ENCODE data around the gene EIF2B2. TPM values are rescaled to one million over a fixed set of nuclear protein-coding genes. Genes with fewer than 3 reads are reported as not detected.
A peak's percentile ranks its signal among the peaks of the same experiment; 100 is the strongest.

Gene EIF2B2
- total RNA-seq, 2 experiments from 2014 or later: 21.0 to 24.2 TPM

DNA sequence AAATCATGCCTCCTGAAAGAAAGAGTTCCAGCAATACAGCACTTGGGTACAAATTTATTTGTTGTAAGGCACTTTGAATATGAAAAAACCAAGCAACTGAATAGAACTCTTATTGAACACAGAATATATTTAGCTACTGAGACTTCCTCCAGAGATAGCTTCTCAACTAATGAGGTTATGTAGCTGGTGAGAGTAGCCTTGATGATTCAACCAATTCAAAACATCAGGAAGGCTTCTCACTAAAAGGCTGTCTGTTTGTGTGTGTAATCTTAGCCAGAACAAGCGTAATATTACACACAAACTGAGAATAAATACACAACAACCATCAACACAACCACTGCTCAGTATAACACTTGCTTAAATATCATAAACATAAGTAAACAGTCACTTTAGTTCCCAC is 20.4 kb downstream of the EIF2B2 start:
- no peak overlapping the region for H3K4me3 Mint-ChIP-seq
- POLR2A ChIA-PET: no interaction called here
- H3K36me3 Mint-ChIP-seq (ENCODE audit: low read depth): peaks cover 53% of the 10 kb centered on the region
- Histone ChIP-seq H3K4me1 (ENCODE audit: insufficient read depth, low read length) (no peaks in the 10 kb centered on the region), H3K27ac (ENCODE audit: low read depth in 1 of 2, low read length in 2 of 2) (no peak overlapping the region), H3K36me3 (ENCODE audit: insufficient read depth, low read length) (peaks cover 42% of the 10 kb centered on the region), H3K9me3 (ENCODE audit: control insufficient read depth in 1 of 2, insufficient read depth in 1 of 2, low read length in 2 of 2) (no peaks in the 10 kb centered on the region), H3K4me3 (ENCODE audit: low read length) (no peak overlapping the region), H3K27me3 (ENCODE audit: control insufficient read depth in 1 of 2, insufficient read depth in 2 of 2, low read length in 2 of 2) (no peaks in the 10 kb centered on the region)
- no peak for TF ChIP-seq CTCF (IDR thresholded peaks at IDR 0.05)
- ATAC-seq (ENCODE audit: poor library complexity) (no peak), DNase-seq (no peak)
- intact Hi-C loops (cut with DNase I, micrococcal nuclease): no loop called here
- no peaks in the 10 kb centered on the region for H3K4me1 Mint-ChIP-seq (ENCODE audit: low read depth)
- H3K27me3 Mint-ChIP-seq: no peaks in the 10 kb centered on the region
- H3K27ac Mint-ChIP-seq: no peak overlapping the region
- CTCF ChIA-PET: interaction anchor here (1.2 kb wide), 1 partner anchor 12 kb away, joined by 3 read pairs; no protein-coding TSS in a partner anchor
- H3K9me3 Mint-ChIP-seq: no peaks in the 10 kb centered on the region

GRCh38 chr14:75025082-75025481 is 22.4 kb downstream of the EIF2B2 start:
- Histone ChIP-seq H3K27ac (ENCODE audit: low read depth in 1 of 2, low read length in 2 of 2) (no peak overlapping the region), H3K4me3 (ENCODE audit: low read length) (no peak overlapping the region), H3K9me3 (ENCODE audit: control insufficient read depth in 1 of 2, insufficient read depth in 1 of 2, low read length in 2 of 2) (no peaks in the 10 kb centered on the region), H3K4me1 (ENCODE audit: insufficient read depth, low read length) (no peaks in the 10 kb centered on the region), H3K36me3 (ENCODE audit: insufficient read depth, low read length) (peaks cover 35% of the 10 kb centered on the region), H3K27me3 (ENCODE audit: control insufficient read depth in 1 of 2, insufficient read depth in 2 of 2, low read length in 2 of 2) (no peaks in the 10 kb centered on the region)
- Mint-ChIP-seq H3K4me3 (no peak overlapping the region), H3K27ac (no peak overlapping the region), H3K36me3 (ENCODE audit: low read depth) (peaks cover 41% of the 10 kb centered on the region), H3K4me1 (ENCODE audit: low read depth) (no peaks in the 10 kb centered on the region), H3K27me3 (no peaks in the 10 kb centered on the region), H3K9me3 (no peaks in the 10 kb centered on the region)
- ChIA-PET POLR2A (interaction anchor here (2.2 kb wide), 1 partner anchor 22 kb away, joined by 10 read pairs; the partner anchor contains the start of gene EIF2B2), CTCF (no interaction called here)
- no peak for TF ChIP-seq CTCF (IDR thresholded peaks at IDR 0.05)
- ATAC-seq (ENCODE audit: poor library complexity) (no peak), DNase-seq (peak in 2 of 14 experiments; percentile 33 to 51)
- intact Hi-C loops (cut with DNase I, micrococcal nuclease): no loop called here

GRCh38 chr14:75025876-75026275 is 23.2 kb downstream of the EIF2B2 start:
- Mint-ChIP-seq H3K4me1 (ENCODE audit: low read depth) (no peaks in the 10 kb centered on the region), H3K9me3 (no peaks in the 10 kb centered on the region), H3K36me3 (ENCODE audit: low read depth) (peaks cover 44% of the 10 kb centered on the region), H3K4me3 (no peak overlapping the region), H3K27me3 (no peaks in the 10 kb centered on the region), H3K27ac (no peak overlapping the region)
- ATAC-seq (ENCODE audit: poor library complexity) (no peak), DNase-seq (no peak)
- no peak for TF ChIP-seq CTCF (IDR thresholded peaks at IDR 0.05)
- no peaks in the 10 kb centered on the region for H3K9me3 ChIP-seq (ENCODE audit: control insufficient read depth in 1 of 2, insufficient read depth in 1 of 2, low read length in 2 of 2)
- H3K4me1 ChIP-seq (ENCODE audit: insufficient read depth, low read length): no peaks in the 10 kb centered on the region
- peaks cover 41% of the 10 kb centered on the region for H3K36me3 ChIP-seq (ENCODE audit: insufficient read depth, low read length)
- H3K4me3 ChIP-seq (ENCODE audit: low read length): no peak overlapping the region
- H3K27me3 ChIP-seq (ENCODE audit: control insufficient read depth in 1 of 2, insufficient read depth in 2 of 2, low read length in 2 of 2): no peaks in the 10 kb centered on the region
- no peak overlapping the region for H3K27ac ChIP-seq (ENCODE audit: low read depth in 1 of 2, low read length in 2 of 2)
- CTCF ChIA-PET: no interaction called here
- POLR2A ChIA-PET: no interaction called here
- intact Hi-C loops (cut with DNase I, micrococcal nuclease): no loop called here
